GM21529 (cell line): ENCODE results near the gene SART1.
"Not testable (repeated sequence)": the region's sequence is repeated elsewhere in the genome, so short reads cannot be mapped to it uniquely, and the experiment has no call there.

Source experiments
- ATAC-seq: cut with Tn5 transposase; IDR thresholded peaks from one replicate; pipeline ENCODE4 v1.9.1; 2021; ENCODE audit not compliant: unreplicated experiment

SART1 gene

GRCh38 chr11:65932558-65932919, 29.0 kb upstream of the SART1 start:
- ATAC-seq, result no peak

DNA sequence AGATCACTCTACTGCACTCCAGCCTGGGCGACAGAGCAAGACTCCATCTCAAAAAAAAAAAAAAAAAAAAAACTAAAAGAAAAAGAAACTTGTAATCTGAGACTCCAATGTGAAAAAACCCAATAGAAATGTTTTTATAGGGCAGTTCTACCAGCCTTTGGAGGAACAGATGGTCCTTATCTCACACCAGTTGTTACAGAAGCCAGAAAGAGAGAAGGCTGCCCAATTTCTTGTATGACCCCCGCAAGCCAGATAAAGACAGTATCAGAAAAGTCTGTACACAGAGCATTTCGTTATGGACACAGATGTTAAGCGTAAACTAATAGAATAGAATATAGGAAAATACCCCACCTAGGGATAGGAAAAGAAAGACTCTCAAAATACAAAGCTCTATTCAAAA, 27.5 kb upstream of the SART1 start:
- ATAC-seq, result no peak

DNA sequence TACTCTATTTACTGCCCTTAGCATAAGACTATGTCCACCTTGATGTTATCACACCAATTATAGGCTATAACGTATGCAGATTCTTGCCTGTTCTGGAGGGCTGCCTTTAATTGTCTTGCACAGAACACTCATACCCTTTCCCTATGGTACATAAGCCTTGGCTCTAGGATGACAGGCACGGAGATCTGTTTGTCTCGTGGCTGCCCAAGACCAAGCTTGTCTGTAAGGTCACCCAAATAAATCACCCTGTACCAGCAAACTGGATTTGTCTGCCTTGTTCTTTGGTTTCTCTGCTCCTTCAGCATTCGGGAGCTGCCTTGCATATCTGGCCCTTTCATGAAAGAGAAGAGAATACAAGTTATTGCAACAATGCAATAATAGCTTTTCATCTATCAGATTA, 23.8 kb upstream of the SART1 start:
- ATAC-seq, result no peak

- no peak for ATAC-seq
Measured at GRCh38 chr11:65941720-65942310, 19.7 kb upstream of the SART1 start.

DNA sequence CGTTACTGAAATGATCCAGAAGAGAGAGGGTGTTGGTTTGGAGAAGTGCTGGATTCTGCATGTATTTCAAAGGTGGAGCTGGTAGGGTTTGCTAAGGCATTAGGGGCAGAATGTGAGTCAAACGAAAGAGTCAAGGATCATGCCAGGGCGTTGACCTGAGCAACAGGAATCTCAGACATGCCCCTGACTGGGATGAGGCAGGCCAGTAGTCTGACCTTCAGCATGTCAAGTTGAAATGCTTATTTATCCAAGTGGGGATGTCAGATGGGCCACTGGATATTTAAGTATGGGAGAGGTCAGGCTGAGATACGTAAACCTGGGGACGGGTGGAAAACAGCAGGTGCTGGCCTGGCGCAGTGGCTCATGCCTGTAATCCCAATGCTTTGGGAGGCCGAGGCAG, 19.0 kb upstream of the SART1 start:
- no peak for ATAC-seq

- no peak for ATAC-seq
Measured at GRCh38 chr11:65944191-65944590, 17.3 kb upstream of the SART1 start.

GRCh38 chr11:65944767-65945166, 16.8 kb upstream of the SART1 start:
- ATAC-seq, result no peak

DNA sequence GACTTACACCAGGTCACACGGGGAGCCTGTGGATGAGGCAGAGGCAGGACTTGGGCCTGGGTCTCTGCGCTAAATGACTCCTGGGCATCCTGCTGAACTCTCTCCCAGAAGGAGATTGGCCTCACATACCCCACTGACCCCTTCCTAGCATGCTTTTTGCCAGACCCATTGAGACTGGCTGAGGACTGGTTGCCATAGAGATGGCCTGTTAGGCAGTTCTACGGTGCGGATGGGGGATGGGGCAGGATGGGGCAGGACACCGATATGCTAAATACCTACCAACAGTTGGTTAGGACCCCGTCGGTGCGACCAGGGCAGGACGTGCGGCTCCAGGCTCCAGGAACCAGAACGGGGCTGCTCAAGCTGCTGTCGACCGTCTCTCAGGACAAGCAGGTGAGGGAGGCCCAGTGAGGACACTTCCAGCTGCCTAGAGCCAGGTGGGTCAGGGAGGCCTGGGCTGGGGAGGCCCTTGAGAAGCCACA, 16.1 kb upstream of the SART1 start, which contains the start of gene TSGA10IP:
Gene TSGA10IP, plus strand, starts transcription at position 51 of the 482 bp plus-strand sequence. Its CDS starts 196 bp downstream, at position 247.
- ATAC-seq, result no peak

DNA sequence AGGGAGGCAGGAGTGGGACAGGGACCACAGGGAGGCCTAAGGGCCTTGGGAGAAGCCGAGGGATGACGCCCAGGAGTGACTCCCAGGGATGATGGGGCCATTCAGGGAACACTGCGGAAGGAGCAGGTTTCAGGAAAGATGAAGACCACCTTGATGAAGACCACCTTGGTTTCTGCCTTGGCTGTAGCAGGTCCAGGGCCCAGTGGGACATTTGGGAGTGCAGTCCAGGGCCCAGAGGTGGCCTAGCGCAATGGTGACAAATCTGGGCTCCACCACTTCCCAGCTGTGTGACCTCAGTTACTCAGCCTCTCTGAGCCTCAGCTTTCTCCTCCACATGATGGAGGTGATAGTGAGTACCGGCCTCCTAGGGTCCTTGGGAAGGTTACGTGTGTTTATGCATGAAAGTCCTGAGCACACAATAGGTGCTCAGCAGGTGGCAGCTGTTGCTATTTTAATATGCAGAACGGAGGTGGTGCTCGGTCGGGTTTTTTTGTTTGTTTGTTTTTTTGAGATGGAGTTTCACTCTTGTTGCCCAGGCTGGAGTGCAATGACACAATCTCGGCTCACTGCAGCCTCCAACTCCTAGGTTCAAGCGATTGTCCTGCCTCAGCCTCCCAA, 15.5 kb upstream of the SART1 start:
- no peak for ATAC-seq

- no peak for ATAC-seq
Measured at GRCh38 chr11:65946655-65947054, 14.9 kb upstream of the SART1 start.

DNA sequence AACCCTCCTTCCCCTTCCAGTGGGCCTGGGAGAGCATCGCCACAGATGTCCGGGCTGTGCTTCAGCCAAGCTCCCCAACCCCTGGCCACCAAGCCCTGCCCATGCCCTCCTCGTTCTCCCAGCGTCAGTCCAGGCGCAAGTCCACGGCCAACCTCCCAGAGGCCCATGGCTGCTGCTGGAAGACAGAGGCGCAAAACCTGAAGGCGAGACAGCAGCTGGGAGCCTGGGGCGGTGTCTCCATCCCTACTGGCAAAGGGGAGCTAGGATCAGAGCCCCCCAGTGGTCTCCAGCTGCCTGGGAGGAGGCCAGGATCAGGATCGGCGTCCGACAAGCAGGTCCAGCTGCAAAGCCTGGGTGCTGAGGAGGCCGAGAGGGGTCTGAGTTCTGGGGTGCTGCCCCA, 14.4 kb upstream of the SART1 start:
- ATAC-seq, result no peak

- ATAC-seq, result no peak
Measured at GRCh38 chr11:65947603-65948125, 13.9 kb upstream of the SART1 start.

GRCh38 chr11:65950711-65951110, 10.8 kb upstream of the SART1 start:
- ATAC-seq, result not testable (repeated sequence)

- not testable (repeated sequence) for ATAC-seq
Measured at GRCh38 chr11:65951641-65952040, 9.9 kb upstream of the SART1 start.

GRCh38 chr11:65952052-65952521, 9.4 kb upstream of the SART1 start:
- ATAC-seq, result no peak

GRCh38 chr11:65953471-65953870, 8.1 kb upstream of the SART1 start:
- no peak for ATAC-seq

- no peak for ATAC-seq
Measured at GRCh38 chr11:65954771-65955170, 6.8 kb upstream of the SART1 start.

- no peak for ATAC-seq
Measured at GRCh38 chr11:65958291-65958690, 3.2 kb upstream of the SART1 start.

- ATAC-seq, result no peak
Measured at GRCh38 chr11:65958774-65959420, 2.6 kb upstream of the SART1 start.

DNA sequence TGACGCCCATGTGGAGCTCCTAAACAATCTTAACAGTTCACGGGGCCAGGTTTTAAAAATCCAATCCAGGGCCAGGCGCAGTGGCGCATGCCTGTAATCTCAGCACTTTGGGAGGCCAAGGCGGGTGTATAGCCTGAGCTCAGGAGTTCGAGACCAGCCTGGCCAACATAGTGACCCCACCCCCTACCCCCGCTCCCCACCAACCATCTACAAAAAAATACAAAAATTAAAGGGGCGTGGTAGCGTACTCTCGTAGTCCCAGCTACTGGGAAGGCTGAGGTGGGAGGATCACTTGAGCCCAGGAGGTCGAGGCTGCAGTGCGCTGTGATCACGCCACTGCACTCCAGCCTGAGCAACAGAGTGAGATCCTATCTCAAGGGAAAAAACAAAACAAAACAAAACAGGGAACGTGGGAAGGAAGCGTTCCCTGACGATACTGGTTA, 689 bp upstream of the SART1 start:
- ATAC-seq, result no peak

DNA sequence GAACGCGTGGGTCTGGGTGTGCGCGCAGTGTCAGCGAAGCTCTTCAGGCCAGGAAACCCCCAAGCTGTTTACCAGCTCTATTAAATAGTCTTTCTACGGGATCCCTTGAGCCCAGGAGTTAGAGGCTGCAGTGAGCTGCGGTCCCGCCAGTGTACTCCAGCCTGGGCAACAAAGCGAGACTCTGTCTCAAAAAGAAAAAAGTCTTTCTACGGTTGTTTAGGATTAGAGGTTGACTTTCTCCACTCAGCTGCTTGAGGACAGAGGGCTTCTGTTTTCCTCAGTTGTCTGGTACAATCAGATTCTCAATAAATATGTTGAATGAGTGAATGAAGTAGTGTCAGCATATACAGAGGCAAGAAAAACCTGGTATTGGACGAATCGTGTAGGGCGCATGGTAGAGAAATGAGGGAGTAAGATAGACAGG, 619 bp downstream of the SART1 start:
- ATAC-seq, result no peak

GRCh38 chr11:65964906-65965305, 3.4 kb downstream of the SART1 start:
- ATAC-seq, result no peak
